Neuronal stem cell (in vitro differentiated cells): ENCODE data around the gene ROM1.
A peak's percentile ranks its signal among the peaks of the same experiment; 100 is the strongest.

Source experiments
- DNase-seq: peaks from one replicate; pipeline ENCODE4 v3.0.0-alpha.2; 2013; ENCODE audit warnings: low spot score
- H2AFZ ChIP-seq: one replicate; pipeline ENCODE4 v1.6.1; 2013; ENCODE audit warnings: mild to moderate bottlenecking, low read length, inconsistent platforms
- H2AK5ac ChIP-seq: 2 replicates; pipeline ENCODE4 v1.6.1; 2013; ENCODE audit warnings: low read depth, mild to moderate bottlenecking, inconsistent platforms, low read length, moderate library complexity, mixed read lengths
- H2BK120ac ChIP-seq: 2 replicates; pipeline ENCODE4 v1.6.1; 2013; ENCODE audit warnings: low read depth, mild to moderate bottlenecking, inconsistent platforms, low read length, moderate library complexity, mixed read lengths
- H2BK12ac ChIP-seq: one replicate; pipeline ENCODE4 v1.6.1; 2013; ENCODE audit warnings: low read length, inconsistent platforms
- H2BK15ac ChIP-seq: 2 replicates; pipeline ENCODE4 v1.6.1; 2013; ENCODE audit warnings: mild to moderate bottlenecking, low read length, inconsistent platforms, mixed read lengths
- H2BK5ac ChIP-seq: one replicate; pipeline ENCODE4 v1.6.1; 2013; ENCODE audit warnings: inconsistent platforms, mild to moderate bottlenecking, low read length, moderate library complexity
- H3K14ac ChIP-seq: one replicate; pipeline ENCODE4 v1.6.1; 2013; ENCODE audit warnings: low read length, inconsistent platforms
- H3K18ac ChIP-seq: 2 replicates; pipeline ENCODE4 v1.6.1; 2013; ENCODE audit warnings: low read length, inconsistent platforms
- H3K23ac ChIP-seq: 2 replicates; pipeline ENCODE4 v1.6.1; 2013; ENCODE audit warnings: low read depth, mild to moderate bottlenecking, mixed read lengths, low read length, inconsistent platforms; ENCODE audit not compliant: poor library complexity
- H3K27ac ChIP-seq: replicated peaks from 3 replicates; pipeline ENCODE4 v1.5.1; 2013; ENCODE audit warnings: low read length, inconsistent platforms
- H3K27me3 ChIP-seq, 3 experiments: 2 replicates each; pipeline ENCODE4 v1.6.1; 2013; ENCODE audit warnings: low read length in 3 of 3, mild to moderate bottlenecking in 2 of 3, inconsistent platforms in 1 of 3, low read depth in 1 of 3, mixed read lengths in 1 of 3, moderate library complexity in 1 of 3; ENCODE audit not compliant: control insufficient read depth in 3 of 3, insufficient read depth in 3 of 3
- H3K36me3 ChIP-seq, 2 donors: replicated peaks in 1 of 2; 2 replicates each; pipeline ENCODE4 v1.6.1; 2013; ENCODE audit warnings: low read length in 2 of 2; ENCODE audit not compliant: control insufficient read depth in 2 of 2, insufficient read depth in 2 of 2
- H3K4ac ChIP-seq: 2 replicates; pipeline ENCODE4 v1.6.1; 2013; ENCODE audit warnings: inconsistent platforms, mild to moderate bottlenecking, low read length, moderate library complexity
- H3K4me1 ChIP-seq, 2 donors: 1 replicate in 1 of 2; 2 replicates in 1 of 2; pipeline ENCODE4 v1.6.1; 2013; ENCODE audit warnings: low read length in 2 of 2, low read depth in 1 of 2; ENCODE audit not compliant: control insufficient read depth in 2 of 2, insufficient read depth in 1 of 2
- H3K4me2 ChIP-seq: one replicate; pipeline ENCODE4 v1.6.1; 2013; ENCODE audit warnings: mild to moderate bottlenecking, low read length, inconsistent platforms; ENCODE audit not compliant: insufficient read depth, poor library complexity, severe bottlenecking
- H3K4me3 ChIP-seq, 2 donors: 2 replicates each; pipeline ENCODE4 v1.5.1; 2013; ENCODE audit warnings: low read length in 2 of 2, mild to moderate bottlenecking in 2 of 2, inconsistent platforms in 1 of 2, moderate library complexity in 1 of 2
- H3K79me1 ChIP-seq: one replicate; pipeline ENCODE4 v1.6.1; 2013; ENCODE audit warnings: low read depth, mild to moderate bottlenecking, inconsistent platforms, low read length, moderate library complexity
- H3K9ac ChIP-seq: one replicate; pipeline ENCODE4 v1.6.1; 2013; ENCODE audit warnings: mild to moderate bottlenecking, low read depth, low read length, inconsistent platforms; ENCODE audit not compliant: poor library complexity
- H3K9me3 ChIP-seq, 2 donors: replicated peaks in 1 of 2; 2 replicates each; pipeline versions ENCODE3 to v1.6.1; 2013; ENCODE audit warnings: low read length in 2 of 2, mild to moderate bottlenecking in 2 of 2, inconsistent platforms in 1 of 2, low read depth in 1 of 2, mixed read lengths in 1 of 2, moderate library complexity in 1 of 2; ENCODE audit not compliant: control insufficient read depth in 2 of 2, insufficient read depth in 1 of 2
- H4K8ac ChIP-seq: one replicate; pipeline ENCODE4 v1.6.1; 2013; ENCODE audit warnings: low read depth, mild to moderate bottlenecking, inconsistent platforms, low read length, moderate library complexity
- H4K91ac ChIP-seq: one replicate; pipeline ENCODE4 v1.6.1; 2013; ENCODE audit warnings: low read length, low read depth, mild to moderate bottlenecking, inconsistent platforms; ENCODE audit not compliant: poor library complexity
- WGBS, 2 donors: extraction: QIAGEN DNeasy Blood & Tissue Kit; methylation state at CpG; one replicate each; pipeline ENCODE4 v1.1.7; 2013; ENCODE audit warnings: missing lambda C conversion rate in 2 of 2, mixed read lengths in 1 of 2; ENCODE audit not compliant: insufficient read length in 2 of 2, insufficient replicate concordance in 1 of 2; ENCODE audit errors: extremely low coverage in 2 of 2; 5-methylcytosine and 5-hydroxymethylcytosine counted together

The ROM1 gene

GRCh38 chr11:62602141-62603071, 10.7 kb upstream of the ROM1 start:
- no CpG with 5 or more reads among the region's 96 CpGs for WGBS, 2 donors
- Histone ChIP-seq H2AFZ (peak overlapping the region; percentile 81), H3K23ac (peak overlapping the region; percentile 82), H3K9ac (peak overlapping the region; percentile 82), H2BK12ac (peak overlapping the region; percentile 77), H3K18ac (peak overlapping the region; percentile 96), H3K4me1 (peaks cover 19 to 37% of the 10 kb centered on the region in 2 donors), H2BK5ac (peak overlapping the region; percentile 33), H3K79me1 (peaks cover 8% of the 10 kb centered on the region), H3K14ac (peak overlapping the region; percentile 92), H4K8ac (no peak overlapping the region), H3K9me3 (no peaks in the 10 kb centered on the region), H4K91ac (peak overlapping the region; percentile 31), H3K27ac (peak overlapping the region; percentile 52), H3K4me3 (peak overlapping the region in 1 of 2 donors; percentile 78), H2BK15ac (peak overlapping the region; percentile 88), H3K27me3 (peaks cover 0 to 17% (median 0%) of the 10 kb centered on the region in 3 experiments), H3K4ac (no peak overlapping the region), H2AK5ac (peak overlapping the region; percentile 86), H3K4me2 (peak overlapping the region; percentile 90), H3K36me3 (peaks cover 17 to 43% of the 10 kb centered on the region in 2 donors), H2BK120ac (peak overlapping the region; percentile 6)
- DNase-seq = no peak

GRCh38 chr11:62603072-62603408, 10.0 kb upstream of the ROM1 start:
- DNase-seq = no peak
- no CpG with 5 or more reads among the region's 13 CpGs for WGBS, 2 donors

GRCh38 chr11:62603776-62604299, 9.2 kb upstream of the ROM1 start:
- Histone ChIP-seq H3K9ac (no peak overlapping the region), H3K79me1 (peaks cover 8% of the 10 kb centered on the region), H2BK12ac (no peak overlapping the region), H3K27me3 (peaks cover 0 to 17% (median 0%) of the 10 kb centered on the region in 3 experiments), H3K36me3 (peaks cover 4 to 35% of the 10 kb centered on the region in 2 donors), H3K9me3 (no peaks in the 10 kb centered on the region), H2AFZ (no peak overlapping the region), H3K27ac (no peak overlapping the region), H2BK15ac (no peak overlapping the region), H2BK5ac (no peak overlapping the region), H3K4me3 (no peak overlapping the region), H3K4ac (no peak overlapping the region), H2AK5ac (no peak overlapping the region), H3K23ac (no peak overlapping the region), H3K14ac (no peak overlapping the region), H4K91ac (no peak overlapping the region), H3K4me1 (peaks cover 19 to 34% of the 10 kb centered on the region in 2 donors), H3K18ac (no peak overlapping the region), H3K4me2 (no peak overlapping the region), H2BK120ac (no peak overlapping the region), H4K8ac (no peak overlapping the region)
- DNase-seq = no peak
- no CpG with 5 or more reads among the region's 8 CpGs for WGBS, 2 donors

More at GRCh38 chr11:62603072-62603408, 10.0 kb upstream of the ROM1 start:
- Histone ChIP-seq H2BK15ac (peak overlapping the region; percentile 88), H3K27me3 (peaks cover 0 to 17% (median 0%) of the 10 kb centered on the region in 3 experiments), H3K4ac (no peak overlapping the region), H2AFZ (no peak overlapping the region), H3K79me1 (peaks cover 8% of the 10 kb centered on the region), H3K27ac (no peak overlapping the region), H3K4me3 (peak overlapping the region in 1 of 2 donors; percentile 78), H4K91ac (no peak overlapping the region), H3K4me2 (peak overlapping the region; percentile 90), H3K9me3 (no peaks in the 10 kb centered on the region), H3K4me1 (peaks cover 19 to 37% of the 10 kb centered on the region in 2 donors), H3K9ac (peak overlapping the region; percentile 82), H2BK120ac (peak overlapping the region; percentile 6), H3K18ac (peak overlapping the region; percentile 96), H3K23ac (no peak overlapping the region), H3K36me3 (peaks cover 10 to 40% of the 10 kb centered on the region in 2 donors), H2AK5ac (peak overlapping the region; percentile 86), H2BK12ac (peak overlapping the region; percentile 77), H4K8ac (no peak overlapping the region), H2BK5ac (peak overlapping the region; percentile 33), H3K14ac (no peak overlapping the region)
